ENCODE results near the gene STK32C. TPM values are rescaled to one million over a fixed set of nuclear protein-coding genes. Genes with fewer than 3 reads are reported as not detected.

STK32C gene
- total and polyA plus RNA-seq, 2 donors = 4.8 to 13.6 TPM

DNA sequence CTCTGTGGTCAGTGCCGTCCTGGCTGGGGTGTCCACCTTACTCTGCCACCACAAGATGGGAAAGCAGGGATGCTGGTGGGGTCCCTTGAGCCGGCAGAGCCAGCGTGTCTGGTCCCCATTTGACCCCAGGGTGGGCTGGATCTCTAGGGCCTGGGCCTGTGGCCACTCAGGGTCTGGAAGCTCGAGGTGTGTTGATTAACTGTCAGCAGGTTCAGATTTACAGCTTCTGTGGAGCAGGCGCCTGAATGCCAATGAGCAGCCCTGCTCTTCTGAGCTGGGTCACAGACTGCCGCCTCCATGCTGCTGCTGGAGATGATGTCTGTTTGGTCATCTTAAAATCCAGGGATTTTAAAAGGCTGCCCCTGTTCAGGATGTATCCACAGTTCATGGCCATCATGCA, 132.3 kb downstream of the STK32C start:
- 37% methylated on average over 6 of the region's 6 CpGs for WGBS
- Histone ChIP-seq H3K4me3 (ENCODE audit: low read depth, low read length) (no peak overlapping the region), H3K27ac (ENCODE audit: low read depth) (no peak overlapping the region), H3K36me3 (ENCODE audit: insufficient read depth) (no peaks in the 10 kb centered on the region), H3K4me1 (ENCODE audit: insufficient read depth) (no peaks in the 10 kb centered on the region)
- no peak for DNase-seq (ENCODE audit: extremely low spot score)

DNA sequence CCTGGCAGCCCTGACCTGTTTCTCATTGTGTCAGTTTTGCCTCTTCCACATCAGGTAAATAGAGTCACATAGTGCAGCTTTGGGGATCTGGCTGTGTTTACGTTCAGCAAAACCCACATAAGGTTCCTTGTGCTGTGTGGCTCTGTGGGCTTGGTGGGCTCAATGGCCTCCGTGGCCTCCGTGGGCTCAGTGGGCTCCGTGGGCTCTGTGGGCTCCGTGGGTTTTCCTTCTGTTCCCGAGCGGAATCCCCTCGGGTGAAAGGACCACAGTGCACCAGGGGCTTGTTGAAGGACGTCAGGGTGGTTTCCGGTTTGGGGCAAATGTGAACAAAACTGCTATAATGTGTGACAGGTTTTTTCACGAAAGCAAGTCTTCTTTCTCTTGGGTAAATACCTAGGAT, 133.5 kb downstream of the STK32C start:
- Histone ChIP-seq H3K27ac (ENCODE audit: low read depth) (no peak overlapping the region), H3K4me1 (ENCODE audit: insufficient read depth) (no peaks in the 10 kb centered on the region), H3K4me3 (ENCODE audit: low read depth, low read length) (no peak overlapping the region), H3K36me3 (ENCODE audit: insufficient read depth) (no peaks in the 10 kb centered on the region)
- 81% methylated on average over 11 of the region's 11 CpGs for WGBS
- DNase-seq (ENCODE audit: extremely low spot score) = no peak

DNA sequence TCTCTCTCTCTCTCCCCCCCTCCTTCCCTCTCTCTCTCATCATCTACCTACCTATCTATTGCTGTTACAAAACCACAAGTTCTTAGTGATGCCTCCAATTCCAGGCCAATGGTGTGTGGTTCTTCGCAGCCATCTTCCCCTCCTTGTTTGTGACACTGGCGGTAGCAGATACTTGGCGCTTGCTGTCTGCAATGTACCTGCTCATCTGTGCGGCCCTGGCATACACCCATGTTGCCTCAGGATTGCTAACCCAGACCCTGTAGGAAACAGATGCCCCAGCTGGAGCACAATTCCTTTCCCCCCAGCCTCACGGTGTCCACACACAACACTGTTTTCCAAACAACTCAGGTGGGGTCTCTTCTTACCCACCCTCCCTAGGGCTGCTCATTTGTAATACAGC, 134.6 kb downstream of the STK32C start:
- 91% methylated on average over 5 of the region's 5 CpGs for WGBS
- no peak for DNase-seq (ENCODE audit: extremely low spot score)
- H3K36me3 ChIP-seq (ENCODE audit: insufficient read depth) = no peaks in the 10 kb centered on the region

DNA sequence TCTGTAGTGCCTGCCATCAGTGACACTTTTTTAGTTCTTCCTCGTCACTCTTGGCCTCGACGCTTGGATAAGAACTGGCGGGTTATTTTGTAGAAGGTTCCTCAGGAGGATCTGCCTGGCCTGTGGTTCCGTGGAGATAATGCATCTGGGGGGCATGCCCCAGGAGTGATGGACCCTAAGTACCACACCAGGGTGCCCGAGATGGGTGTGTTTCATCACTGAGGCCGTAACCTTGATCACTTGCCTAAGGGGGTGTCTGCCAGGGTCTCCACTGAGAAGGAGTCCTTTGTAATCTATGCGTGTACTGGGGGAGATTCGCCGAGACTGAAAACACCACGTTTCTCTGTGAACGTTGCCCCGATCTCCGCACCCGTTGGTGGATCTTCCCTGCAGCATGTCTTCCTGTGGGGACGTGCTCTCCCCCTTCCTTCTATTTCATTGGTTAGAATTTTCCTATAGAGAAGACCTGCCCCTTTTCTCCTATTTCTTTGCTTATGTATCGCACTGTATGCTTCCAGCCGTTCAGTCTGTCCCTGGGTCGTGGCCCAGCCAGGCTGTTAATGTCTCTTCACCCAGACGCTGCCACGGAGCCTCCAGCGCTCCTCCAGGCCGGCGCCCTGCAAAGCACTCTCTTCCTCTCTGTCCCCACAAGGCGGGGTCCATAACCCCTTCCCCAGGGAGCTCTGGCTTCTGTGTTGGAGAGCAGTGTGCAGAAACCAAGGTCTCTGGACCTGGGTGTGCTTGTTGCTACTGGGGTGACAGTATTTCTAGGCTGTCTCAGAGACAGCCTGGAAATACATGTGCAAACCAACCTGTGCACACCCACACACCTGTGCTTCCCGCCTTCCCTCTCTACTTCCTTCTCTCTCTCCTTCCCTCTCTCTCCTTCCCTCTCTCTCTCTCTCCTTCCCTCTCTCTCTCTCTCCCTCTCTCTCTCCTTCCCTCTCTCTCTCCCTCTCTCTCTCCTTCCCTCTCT, 135.4 kb downstream of the STK32C start:
- Histone ChIP-seq H3K4me1 (ENCODE audit: insufficient read depth) (no peaks in the 10 kb centered on the region), H3K27ac (ENCODE audit: low read depth) (no peak overlapping the region), H3K4me3 (ENCODE audit: low read depth, low read length) (no peak overlapping the region), H3K36me3 (ENCODE audit: insufficient read depth) (no peaks in the 10 kb centered on the region)
- 47% methylated on average over 26 of the region's 26 CpGs for WGBS
- DNase-seq (ENCODE audit: extremely low spot score) = no peak

More for the DNA sequence above, 134.6 kb downstream of the STK32C start:
- H3K4me3 ChIP-seq (ENCODE audit: low read depth, low read length) = no peak overlapping the region
- no peaks in the 10 kb centered on the region for H3K4me1 ChIP-seq (ENCODE audit: insufficient read depth)
- no peak overlapping the region for H3K27ac ChIP-seq (ENCODE audit: low read depth)

DNA sequence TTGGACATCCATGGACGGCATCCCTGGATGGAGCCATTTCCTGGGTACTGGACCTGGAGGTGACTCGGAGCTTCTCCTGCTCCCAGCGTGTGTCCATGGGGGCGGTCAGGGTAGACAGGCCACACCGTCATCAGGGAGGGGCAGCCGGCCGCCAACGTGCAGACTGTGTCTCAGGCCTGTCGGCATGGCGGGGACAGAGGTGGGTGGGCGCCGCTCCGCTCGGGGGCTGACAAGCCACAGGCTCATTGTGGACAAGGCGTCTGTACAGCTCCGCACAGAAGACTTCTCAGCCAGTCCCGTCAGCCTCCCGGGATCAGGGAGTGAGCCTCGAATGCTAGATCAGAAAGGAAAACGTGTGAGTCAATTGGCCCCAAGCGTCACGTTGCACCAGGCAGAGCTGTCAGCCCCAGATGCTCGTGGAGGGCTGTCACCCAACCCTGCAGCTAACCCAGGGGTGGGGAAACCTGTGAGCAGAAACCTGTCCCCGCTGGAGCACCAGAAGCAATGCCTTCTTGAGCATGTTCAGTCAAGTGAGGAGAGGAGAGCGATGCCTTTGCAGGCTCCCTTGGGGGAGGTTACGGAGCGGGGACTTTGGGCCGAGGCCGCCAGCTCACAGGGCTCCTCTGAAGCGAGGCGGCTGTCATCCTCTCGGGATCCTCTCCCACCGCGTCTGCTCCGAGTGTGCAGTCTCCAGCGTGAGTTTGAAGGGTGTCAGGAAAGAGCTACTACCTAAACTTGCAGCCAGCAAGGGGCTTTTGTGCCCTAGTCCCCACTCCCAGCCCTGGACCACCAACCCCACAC, 137.0 kb downstream of the STK32C start:
- Histone ChIP-seq H3K36me3 (ENCODE audit: insufficient read depth) (no peaks in the 10 kb centered on the region), H3K4me3 (ENCODE audit: low read depth, low read length) (no peak overlapping the region), H3K27ac (ENCODE audit: low read depth) (no peak overlapping the region), H3K4me1 (ENCODE audit: insufficient read depth) (no peaks in the 10 kb centered on the region)
- 73% methylated on average over 36 of the region's 36 CpGs for WGBS
- DNase-seq (ENCODE audit: extremely low spot score) = no peak

DNA sequence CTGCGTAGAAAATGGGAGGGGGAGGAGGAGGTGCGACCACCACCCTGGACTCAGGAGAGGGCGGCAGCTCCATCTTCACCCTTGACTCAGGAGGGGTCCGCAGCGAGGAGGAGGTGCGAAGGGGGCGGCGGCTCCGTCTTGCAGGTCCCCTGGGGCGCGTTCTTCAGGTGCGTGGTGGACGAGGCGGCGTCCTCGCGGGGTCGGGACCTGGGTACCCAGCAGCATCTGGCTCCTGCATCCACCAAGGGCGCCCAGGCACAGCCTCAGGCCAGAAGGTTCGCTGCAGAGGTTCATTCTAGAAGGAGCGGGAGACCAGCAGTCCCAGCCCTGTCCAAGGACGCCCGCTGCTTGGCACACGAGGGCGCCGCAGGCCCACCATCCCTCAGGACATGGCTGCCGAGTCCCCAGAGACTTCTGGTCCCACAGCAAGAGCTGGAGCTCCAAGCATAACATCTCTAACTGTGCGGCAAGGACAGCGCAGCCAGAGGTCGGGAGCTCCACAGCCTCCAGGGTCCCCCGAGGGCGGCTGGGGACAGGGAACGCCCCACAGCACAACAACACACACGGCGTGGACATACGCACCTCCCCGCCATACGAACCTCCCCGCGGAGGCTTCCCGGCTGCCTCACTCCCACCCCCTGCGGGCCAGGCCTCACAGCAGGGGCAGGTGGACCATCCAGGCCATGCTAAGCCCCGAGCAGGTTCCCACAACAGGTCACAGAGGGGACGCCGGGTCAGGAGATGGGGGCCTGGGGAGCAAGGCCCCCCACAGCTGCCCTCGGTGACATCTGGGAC, 137.8 kb downstream of the STK32C start:
- 89% methylated on average over 46 of the region's 46 CpGs for WGBS
- H3K4me3 ChIP-seq (ENCODE audit: low read depth, low read length) = no peak overlapping the region
- no peak for DNase-seq (ENCODE audit: extremely low spot score)
- no peak overlapping the region for H3K27ac ChIP-seq (ENCODE audit: low read depth)
- no peaks in the 10 kb centered on the region for H3K36me3 ChIP-seq (ENCODE audit: insufficient read depth)
- no peaks in the 10 kb centered on the region for H3K4me1 ChIP-seq (ENCODE audit: insufficient read depth)

DNA sequence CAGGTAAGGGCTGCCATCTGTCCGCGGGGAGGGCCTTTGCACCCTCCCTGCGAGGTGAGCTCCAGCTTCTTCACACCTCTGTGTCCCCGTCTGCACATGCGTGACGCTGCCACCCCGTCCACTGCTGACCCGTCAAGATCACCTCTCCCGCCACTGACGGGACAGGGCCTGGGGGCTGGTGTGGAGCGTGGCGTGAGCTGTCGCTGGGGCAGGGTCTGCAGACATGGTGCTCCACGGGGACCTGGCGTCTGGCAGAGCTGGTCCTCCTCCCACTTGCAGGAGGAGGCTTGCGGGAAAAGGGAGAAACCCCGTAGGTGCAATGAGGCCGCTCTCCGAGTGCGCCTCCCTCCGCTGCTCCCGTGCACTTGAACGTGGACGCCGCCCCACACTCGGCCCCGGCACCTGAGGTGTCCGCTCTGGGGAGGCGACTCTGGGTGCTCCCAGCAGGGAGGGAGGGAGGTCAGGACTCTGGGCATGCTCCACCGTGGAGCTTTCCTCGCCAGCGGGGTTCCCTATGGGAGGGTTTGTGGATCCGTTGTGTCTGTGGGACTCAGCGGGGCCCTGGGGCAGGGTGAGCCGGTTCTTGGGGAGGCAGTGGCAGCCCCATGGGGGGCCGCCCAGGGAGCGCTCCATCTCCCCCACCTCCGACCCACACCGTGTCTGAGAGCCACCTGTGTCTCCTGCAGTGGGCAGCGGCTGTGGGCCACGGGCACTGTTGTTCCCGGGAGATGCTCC, 138.6 kb downstream of the STK32C start:
- Histone ChIP-seq H3K27ac (ENCODE audit: low read depth) (no peak overlapping the region), H3K36me3 (ENCODE audit: insufficient read depth) (no peaks in the 10 kb centered on the region), H3K4me1 (ENCODE audit: insufficient read depth) (no peaks in the 10 kb centered on the region), H3K4me3 (ENCODE audit: low read depth, low read length) (no peak overlapping the region)
- 87% methylated on average over 42 of the region's 42 CpGs for WGBS
- no peak for DNase-seq (ENCODE audit: extremely low spot score)

DNA sequence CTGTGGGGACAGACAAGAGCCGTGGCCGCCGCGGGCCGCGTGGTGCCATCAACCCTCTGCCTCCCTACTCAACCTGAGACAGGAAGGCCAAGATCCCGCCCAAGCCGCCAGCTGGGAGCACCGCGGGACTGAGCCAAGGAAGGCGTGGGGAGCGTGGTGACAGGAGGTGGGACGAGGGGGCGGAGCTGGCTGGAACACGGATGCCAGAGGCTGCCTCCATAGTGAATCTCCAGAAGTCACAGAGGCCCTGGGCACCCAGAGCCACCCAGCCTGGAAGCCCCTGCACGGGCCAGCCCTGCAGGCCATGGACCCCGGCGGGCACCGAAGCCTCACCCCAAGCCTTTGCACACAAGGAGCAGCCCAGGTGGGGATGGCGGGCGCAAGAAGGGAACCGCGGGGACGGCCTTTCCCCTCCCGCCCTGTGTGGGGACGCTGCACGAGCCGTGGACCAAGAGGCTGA, 139.1 kb downstream of the STK32C start:
- Histone ChIP-seq H3K36me3 (ENCODE audit: insufficient read depth) (no peaks in the 10 kb centered on the region), H3K27ac (ENCODE audit: low read depth) (no peak overlapping the region), H3K4me1 (ENCODE audit: insufficient read depth) (no peaks in the 10 kb centered on the region), H3K4me3 (ENCODE audit: low read depth, low read length) (no peak overlapping the region)
- no peak for DNase-seq (ENCODE audit: extremely low spot score)
- WGBS = 75% methylated on average over 28 of the region's 28 CpGs

DNA sequence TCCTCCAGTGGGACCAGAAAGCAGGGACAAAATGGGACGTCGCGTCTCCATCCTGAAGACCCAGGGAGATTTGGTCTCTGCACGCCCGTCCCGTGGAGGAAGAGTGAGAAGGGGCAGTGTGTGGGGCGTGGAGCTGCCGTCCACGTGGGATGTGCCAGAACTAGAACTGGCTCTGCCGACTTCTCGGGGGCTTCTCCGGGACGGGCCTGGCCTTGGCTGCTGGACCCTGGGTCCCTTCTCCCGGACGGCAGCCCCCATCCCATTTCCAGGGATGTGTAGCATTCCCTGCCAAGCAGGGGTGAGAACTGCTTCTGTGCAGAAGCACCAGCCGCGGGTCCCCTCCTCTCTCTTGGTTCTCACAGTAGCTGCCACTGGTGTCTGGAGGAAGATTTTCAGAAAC, 139.8 kb downstream of the STK32C start:
- H3K4me3 ChIP-seq (ENCODE audit: low read depth, low read length) = no peak overlapping the region
- 84% methylated on average over 17 of the region's 17 CpGs for WGBS
- DNase-seq (ENCODE audit: extremely low spot score) = no peak
- H3K27ac ChIP-seq (ENCODE audit: low read depth) = no peak overlapping the region
- no peaks in the 10 kb centered on the region for H3K4me1 ChIP-seq (ENCODE audit: insufficient read depth)
- H3K36me3 ChIP-seq (ENCODE audit: insufficient read depth) = no peaks in the 10 kb centered on the region

DNA sequence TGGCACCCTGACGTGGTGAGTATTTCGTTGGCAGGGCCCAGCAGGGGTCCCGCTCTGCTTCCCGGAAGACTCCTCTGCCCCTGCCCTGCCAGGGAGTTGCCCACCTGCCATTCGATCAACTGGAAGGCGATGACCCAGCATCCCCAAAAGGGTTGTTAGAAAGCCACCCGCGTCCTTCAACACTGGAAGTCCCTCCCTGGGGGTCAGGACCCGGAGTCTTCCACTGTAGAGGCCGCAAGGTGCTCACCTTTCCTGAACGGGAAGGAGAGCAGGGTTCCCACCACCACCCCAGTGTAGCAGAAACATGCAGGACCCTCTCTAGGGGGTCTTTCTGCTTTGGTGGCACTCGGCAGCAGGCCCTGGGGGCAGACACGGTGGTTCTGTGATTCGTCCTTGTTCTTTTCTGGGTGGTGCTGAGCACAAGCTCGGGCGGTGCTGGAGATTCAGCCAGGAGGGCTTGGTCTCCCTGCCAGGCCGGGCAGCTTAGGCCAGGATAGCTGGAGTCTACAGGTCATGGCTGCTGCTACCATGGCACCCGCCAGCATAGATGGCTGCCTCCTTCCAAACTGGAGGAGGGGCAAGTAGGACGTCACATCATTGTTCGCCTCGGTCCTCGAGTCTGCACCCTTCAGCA, 140.6 kb downstream of the STK32C start:
- 89% methylated on average over 22 of the region's 22 CpGs for WGBS
- H3K4me3 ChIP-seq (ENCODE audit: low read depth, low read length) = no peak overlapping the region
- no peak for DNase-seq (ENCODE audit: extremely low spot score)
- no peaks in the 10 kb centered on the region for H3K4me1 ChIP-seq (ENCODE audit: insufficient read depth)
- no peak overlapping the region for H3K27ac ChIP-seq (ENCODE audit: low read depth)
- H3K36me3 ChIP-seq (ENCODE audit: insufficient read depth) = no peaks in the 10 kb centered on the region

DNA sequence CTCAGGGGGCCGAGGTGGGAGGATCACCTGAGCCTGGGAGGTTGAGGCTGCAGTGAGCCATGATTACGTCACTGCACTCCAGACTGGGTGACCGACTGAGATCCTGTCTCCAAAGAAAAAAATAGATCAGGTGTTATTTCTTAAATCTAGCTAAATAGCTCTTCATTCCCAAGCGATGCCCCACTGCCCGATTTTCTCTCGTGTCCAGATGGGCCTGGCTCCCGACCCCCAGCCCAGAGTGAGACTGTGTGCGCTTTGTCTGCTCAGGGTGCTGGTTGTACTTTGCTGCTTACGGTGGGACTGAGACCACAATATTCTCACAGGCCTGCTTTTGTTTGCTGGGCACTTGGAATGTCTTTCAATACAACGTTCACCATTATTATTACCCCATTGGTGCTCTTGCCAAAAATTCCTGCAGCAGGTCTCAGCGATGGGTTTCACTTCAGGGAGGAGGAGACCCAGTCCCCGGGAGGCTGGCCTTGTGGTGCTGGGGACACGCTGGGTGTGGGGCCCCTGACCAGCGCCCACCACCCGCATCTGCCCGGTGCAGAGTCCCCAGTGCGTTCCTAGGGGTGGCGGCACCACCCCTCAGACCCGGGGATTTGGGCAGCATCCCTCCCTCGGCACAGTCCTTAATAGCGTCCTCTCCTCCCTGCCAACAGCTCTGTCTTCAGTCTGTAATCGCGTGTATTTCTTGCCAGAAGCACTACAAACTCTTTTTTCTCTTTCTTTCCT, 141.4 kb downstream of the STK32C start:
- Histone ChIP-seq H3K4me1 (ENCODE audit: insufficient read depth) (no peaks in the 10 kb centered on the region), H3K36me3 (ENCODE audit: insufficient read depth) (no peaks in the 10 kb centered on the region), H3K27ac (ENCODE audit: low read depth) (no peak overlapping the region), H3K4me3 (ENCODE audit: low read depth, low read length) (no peak overlapping the region)
- WGBS = 87% methylated on average over 23 of the region's 23 CpGs
- DNase-seq (ENCODE audit: extremely low spot score) = no peak

DNA sequence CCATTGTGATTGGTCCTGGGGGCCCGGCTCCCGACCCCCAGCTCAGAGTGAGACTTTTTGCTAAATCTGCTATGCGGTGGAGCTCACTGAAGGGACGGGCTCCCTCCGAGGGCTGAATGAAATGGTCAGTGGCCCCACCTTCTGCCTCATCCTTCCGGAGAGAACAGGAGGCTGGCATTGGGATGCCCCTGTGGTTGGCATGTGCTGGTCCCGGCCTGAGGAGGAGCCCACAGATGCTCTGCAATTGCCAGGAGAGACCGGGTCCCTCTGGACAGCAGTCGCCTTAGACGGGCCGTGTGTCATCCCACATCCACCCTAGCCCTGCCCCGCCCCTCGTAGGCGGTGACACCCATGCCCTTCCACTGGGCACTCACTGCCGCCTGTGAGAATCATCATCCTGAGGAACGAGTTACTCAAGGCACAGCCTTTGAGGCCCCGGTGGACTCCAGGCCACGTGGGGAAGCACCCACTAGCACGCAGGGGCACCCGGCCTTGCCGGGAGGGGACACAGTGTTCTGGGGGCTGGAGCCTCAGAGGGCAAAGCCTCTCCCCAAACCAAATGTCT, 142.3 kb downstream of the STK32C start:
- DNase-seq (ENCODE audit: extremely low spot score) = no peak
- Histone ChIP-seq H3K4me3 (ENCODE audit: low read depth, low read length) (no peak overlapping the region), H3K27ac (ENCODE audit: low read depth) (no peak overlapping the region), H3K36me3 (ENCODE audit: insufficient read depth) (no peaks in the 10 kb centered on the region), H3K4me1 (ENCODE audit: insufficient read depth) (no peaks in the 10 kb centered on the region)
- 88% methylated on average over 21 of the region's 21 CpGs for WGBS

Measured in urinary bladder (tissue), 4 donors.